Loucy (cell line): ENCODE data around the gene D2HGDH.

Experiments used
- EZH2phosphoT487 ChIP-seq: fragments of 200-600 bp; IDR thresholded peaks from 2 replicates; pipeline ENCODE4 v1.6.1; 2018; ENCODE audit warnings: antibody characterized with exemption, mild to moderate bottlenecking, moderate library complexity, borderline replicate concordance
- TF ChIP-seq, protein P1 (sequence below): fragments of 200-600 bp; sonication (generic); conservative IDR thresholded peaks from 2 replicates; pipeline ENCODE4 v1.5.1; 2014; ENCODE audit warnings: mild to moderate bottlenecking, antibody characterized with exemption, low read length

DNA sequence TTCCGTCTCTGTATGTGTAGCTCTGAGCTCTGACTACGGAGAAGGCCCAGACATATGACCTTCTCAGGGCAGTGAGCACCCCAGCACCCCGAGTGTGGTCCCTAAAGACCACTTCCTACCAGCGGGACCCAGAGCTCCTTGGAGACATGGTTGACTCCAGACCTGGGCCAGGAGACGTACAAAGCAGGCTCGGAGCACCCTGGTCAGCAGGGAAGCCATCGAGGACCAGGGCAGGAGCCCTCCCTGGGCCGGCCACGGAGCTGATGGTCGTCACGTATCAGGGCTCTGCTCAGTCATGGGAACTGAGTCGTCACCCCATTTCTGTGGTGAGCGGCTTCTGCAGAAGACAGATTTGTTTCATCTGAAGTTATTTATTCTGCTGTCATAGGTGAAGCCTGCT, 61.8 kb downstream of the D2HGDH start:
- TF ChIP-seq, protein P1, sequence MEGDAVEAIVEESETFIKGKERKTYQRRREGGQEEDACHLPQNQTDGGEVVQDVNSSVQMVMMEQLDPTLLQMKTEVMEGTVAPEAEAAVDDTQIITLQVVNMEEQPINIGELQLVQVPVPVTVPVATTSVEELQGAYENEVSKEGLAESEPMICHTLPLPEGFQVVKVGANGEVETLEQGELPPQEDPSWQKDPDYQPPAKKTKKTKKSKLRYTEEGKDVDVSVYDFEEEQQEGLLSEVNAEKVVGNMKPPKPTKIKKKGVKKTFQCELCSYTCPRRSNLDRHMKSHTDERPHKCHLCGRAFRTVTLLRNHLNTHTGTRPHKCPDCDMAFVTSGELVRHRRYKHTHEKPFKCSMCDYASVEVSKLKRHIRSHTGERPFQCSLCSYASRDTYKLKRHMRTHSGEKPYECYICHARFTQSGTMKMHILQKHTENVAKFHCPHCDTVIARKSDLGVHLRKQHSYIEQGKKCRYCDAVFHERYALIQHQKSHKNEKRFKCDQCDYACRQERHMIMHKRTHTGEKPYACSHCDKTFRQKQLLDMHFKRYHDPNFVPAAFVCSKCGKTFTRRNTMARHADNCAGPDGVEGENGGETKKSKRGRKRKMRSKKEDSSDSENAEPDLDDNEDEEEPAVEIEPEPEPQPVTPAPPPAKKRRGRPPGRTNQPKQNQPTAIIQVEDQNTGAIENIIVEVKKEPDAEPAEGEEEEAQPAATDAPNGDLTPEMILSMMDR = no peak
- no peak for TF ChIP-seq EZH2phosphoT487
